H1 (cell line): ENCODE measurements around the gene GPANK1. TPM values are rescaled to one million over a fixed set of nuclear protein-coding genes. Genes with fewer than 3 reads are reported as not detected.

Experiments used
- CTCF ChIA-PET: fragments of 300-600 bp; sonication (Branson Sonifier 250); formaldehyde crosslinking; loops from one replicate; lab custom pipeline; 2021; ENCODE audit not compliant: partially characterized antibody; lab: Charles Lee
- POLR2A ChIA-PET: fragments of 300-600 bp; sonication (Branson Sonifier 250); formaldehyde crosslinking; loops from one replicate; lab custom pipeline; 2021; ENCODE audit warnings: inconsistent platforms; ENCODE audit not compliant: partially characterized antibody; lab: Charles Lee
- DNase-seq, 2 experiments: peaks; one replicate each; pipeline versions ENCODE4 v3.0.0 to v3.0.0-alpha.2; 2010 to 2022; ENCODE audit warnings: low spot score in 2 of 2, low read depth in 1 of 2, mixed read lengths in 1 of 2
- FAIRE-seq: peaks from 2 replicates; lab custom pipeline; 2011; peaks lifted over from hg19 to GRCh38; lab: Jason Lieb, UNC
- H2AFZ ChIP-seq: 2 replicates; pipeline ENCODE4 v1.8.1; 2012; ENCODE audit warnings: low read length, inconsistent platforms
- H2AK5ac ChIP-seq: 2 replicates; pipeline ENCODE4 v1.6.1; 2013; ENCODE audit warnings: low read depth, low read length
- H2BK120ac ChIP-seq: replicated peaks from 2 replicates; pipeline ENCODE3; 2013; ENCODE audit warnings: low read depth, low read length, inconsistent platforms
- H2BK12ac ChIP-seq: 2 replicates; pipeline ENCODE4 v1.6.1; 2013; ENCODE audit warnings: low read depth, low read length
- H2BK15ac ChIP-seq: 2 replicates; pipeline ENCODE4 v1.6.1; 2013; ENCODE audit warnings: low read length
- H2BK20ac ChIP-seq: 2 replicates; pipeline ENCODE4 v1.6.1; 2013; ENCODE audit warnings: low read length
- H2BK5ac ChIP-seq: 2 replicates; pipeline ENCODE4 v1.6.1; 2013; ENCODE audit warnings: low read depth, low read length
- H3K14ac ChIP-seq: 2 replicates; pipeline ENCODE4 v1.6.1; 2013; ENCODE audit warnings: inconsistent platforms; ENCODE audit not compliant: insufficient read length
- H3K18ac ChIP-seq: 2 replicates; pipeline ENCODE4 v1.6.1; 2013; ENCODE audit warnings: low read length; ENCODE audit errors: extremely low read depth
- H3K23ac ChIP-seq: 2 replicates; pipeline ENCODE4 v1.6.1; 2013; ENCODE audit warnings: inconsistent platforms; ENCODE audit not compliant: insufficient read length
- H3K23me2 ChIP-seq: 2 replicates; pipeline ENCODE4 v1.6.1; 2013; ENCODE audit warnings: low read depth, low read length
- H3K27ac ChIP-seq: 2 replicates; pipeline ENCODE4 v1.6.1; 2011; ENCODE audit warnings: low read depth, low read length, inconsistent platforms
- H3K27me3 ChIP-seq, 4 experiments: replicated peaks in 1 of 4; 1 replicate in 1 of 4; 2 replicates in 3 of 4; pipeline versions ENCODE4 v1.6.1 to v1.8.1; 2011 to 2013; ENCODE audit warnings: low read length in 3 of 4, mild to moderate bottlenecking in 3 of 4, inconsistent platforms in 2 of 4, mixed read lengths in 2 of 4, moderate library complexity in 1 of 4; ENCODE audit not compliant: control insufficient read depth in 3 of 4, insufficient read depth in 3 of 4; ENCODE audit errors: extremely low read depth in 1 of 4
- H3K36me3 ChIP-seq, 4 experiments: 2 replicates each; pipeline versions ENCODE4 v1.6.1 to v1.8.1; 2011 to 2013; ENCODE audit warnings: mild to moderate bottlenecking in 4 of 4, low read length in 3 of 4, moderate library complexity in 2 of 4, control low read depth in 1 of 4, inconsistent platforms in 1 of 4; ENCODE audit not compliant: insufficient read depth in 4 of 4, control insufficient read depth in 2 of 4
- H3K4ac ChIP-seq: replicated peaks from 2 replicates; pipeline ENCODE3; 2013; ENCODE audit warnings: low read length, low read depth, mixed read lengths, inconsistent platforms; ENCODE audit not compliant: insufficient read length
- H3K4me1 ChIP-seq, 4 experiments: replicated peaks in 1 of 4; 1 replicate in 1 of 4; 2 replicates in 3 of 4; pipeline versions ENCODE4 v1.6.1 to v1.8.1; 2011 to 2013; ENCODE audit warnings: low read length in 3 of 4, inconsistent platforms in 2 of 4, mixed read lengths in 1 of 4; ENCODE audit not compliant: insufficient read depth in 4 of 4, control insufficient read depth in 3 of 4
- H3K4me2 ChIP-seq, 2 experiments: 2 replicates each; pipeline versions ENCODE4 v1.6.1 to v1.8.1; 2011 to 2013; ENCODE audit warnings: low read depth in 2 of 2, low read length in 2 of 2, control low read depth in 1 of 2, inconsistent platforms in 1 of 2, mild to moderate bottlenecking in 1 of 2; ENCODE audit not compliant: insufficient read depth in 1 of 2
- H3K4me3 ChIP-seq, 4 experiments: fragments of 200-600, 300-600 bp in 1 of 4; sonication (generic), shearing (Covaris generic), sonication (Bioruptor Twin) in 1 of 4; 2 replicates each; pipeline versions ENCODE4 v1.5.1 to v1.8.1; 2011 to 2016; ENCODE audit warnings: low read length in 4 of 4, low read depth in 3 of 4, control low read depth in 2 of 4, inconsistent platforms in 2 of 4, mild to moderate bottlenecking in 2 of 4, mixed read lengths in 1 of 4, moderate library complexity in 1 of 4; ENCODE audit not compliant: insufficient read depth in 2 of 4; ENCODE audit errors: extremely low read depth in 1 of 4
- H3K56ac ChIP-seq: replicated peaks from 2 replicates; pipeline ENCODE3; 2013; ENCODE audit warnings: low read depth, mild to moderate bottlenecking, mixed read lengths, low read length, inconsistent platforms; ENCODE audit not compliant: insufficient read length
- H3K79me1 ChIP-seq: 2 replicates; pipeline ENCODE4 v1.6.1; 2013; ENCODE audit warnings: low read depth, low read length, control low read depth
- H3K79me2 ChIP-seq, 2 experiments: 2 replicates each; pipeline versions ENCODE4 v1.6.1 to v1.8.1; 2012 to 2013; ENCODE audit warnings: low read length in 2 of 2, mild to moderate bottlenecking in 2 of 2, inconsistent platforms in 1 of 2; ENCODE audit not compliant: insufficient read depth in 2 of 2, control insufficient read depth in 1 of 2
- H3K9ac ChIP-seq, 4 experiments: replicated peaks in 1 of 4; 1 replicate in 1 of 4; 2 replicates in 3 of 4; pipeline versions ENCODE4 v1.6.1 to v1.8.1; 2011 to 2013; ENCODE audit warnings: low read depth in 3 of 4, low read length in 3 of 4, control low read depth in 2 of 4, mild to moderate bottlenecking in 2 of 4, moderate library complexity in 2 of 4, inconsistent platforms in 1 of 4; ENCODE audit errors: extremely low read depth in 1 of 4
- H3K9me3 ChIP-seq, 2 experiments: 2 replicates each; pipeline versions ENCODE4 v1.6.1 to v1.8.1; 2012 to 2013; ENCODE audit warnings: mild to moderate bottlenecking in 2 of 2, moderate library complexity in 2 of 2, control low read depth in 1 of 2, inconsistent platforms in 1 of 2, low read depth in 1 of 2, low read length in 1 of 2, mixed read lengths in 1 of 2; ENCODE audit not compliant: insufficient read depth in 2 of 2
- H4K20me1 ChIP-seq, 2 experiments: replicated peaks in 1 of 2; 2 replicates each; pipeline versions ENCODE3 to v1.8.1; 2011 to 2013; ENCODE audit warnings: inconsistent platforms in 2 of 2, low read length in 2 of 2, mild to moderate bottlenecking in 1 of 2; ENCODE audit not compliant: insufficient read depth in 2 of 2, control insufficient read depth in 1 of 2
- H4K5ac ChIP-seq: 2 replicates; pipeline ENCODE4 v1.6.1; 2013; ENCODE audit warnings: low read length, low read depth, mixed read lengths, inconsistent platforms; ENCODE audit not compliant: insufficient read length
- H4K8ac ChIP-seq: 2 replicates; pipeline ENCODE4 v1.8.0; 2013; ENCODE audit warnings: mild to moderate bottlenecking, moderate library complexity, low read length, inconsistent platforms; ENCODE audit not compliant: insufficient read depth; ENCODE audit errors: extremely low read depth
- H4K91ac ChIP-seq: replicated peaks from 2 replicates; pipeline ENCODE3; 2013; ENCODE audit warnings: low read length, mixed read lengths, inconsistent platforms; ENCODE audit not compliant: insufficient read length
- CHD2 ChIP-seq: IDR thresholded peaks from 2 replicates; pipeline ENCODE4 v1.6.1; 2012; ENCODE audit warnings: low read length, improper control_type of control experiment
- GABPA ChIP-seq: IDR thresholded peaks from 2 replicates; pipeline ENCODE4 v1.6.1; 2011; ENCODE audit warnings: mild to moderate bottlenecking, low read length, moderate library complexity, borderline replicate concordance; ENCODE audit not compliant: insufficient read depth
- HDAC6 ChIP-seq: IDR thresholded peaks from one replicate; pipeline ENCODE4 v1.7.1; 2012; ENCODE audit warnings: low read depth, mild to moderate bottlenecking, inconsistent platforms, low read length, moderate library complexity
- POLR2A ChIP-seq, 2 experiments: IDR thresholded peaks; 1 replicate in 1 of 2; 2 replicates in 1 of 2; pipeline ENCODE4 v1.6.1; 2011; ENCODE audit warnings: low read depth in 2 of 2, low read length in 2 of 2, mild to moderate bottlenecking in 2 of 2; ENCODE audit errors: control extremely low read depth in 1 of 2
- POU5F1 ChIP-seq: IDR thresholded peaks from 2 replicates; pipeline ENCODE4 v1.6.1; 2011; ENCODE audit warnings: low read depth, mild to moderate bottlenecking, low read length, moderate library complexity
- SAP30 ChIP-seq: fragments of 300-600 bp; sonication (generic); IDR thresholded peaks from 2 replicates; pipeline ENCODE4 v1.7.1; 2012; ENCODE audit warnings: low read length, moderate library complexity, mild to moderate bottlenecking, inconsistent platforms; ENCODE audit not compliant: insufficient read depth, insufficient replicate concordance
- SIRT6 ChIP-seq: IDR thresholded peaks from one replicate; pipeline ENCODE4 v1.7.1; 2012; ENCODE audit warnings: low read length, inconsistent platforms
- SRF ChIP-seq: IDR thresholded peaks from 2 replicates; pipeline ENCODE4 v1.6.1; 2011; ENCODE audit warnings: mild to moderate bottlenecking, low read depth, low read length, moderate library complexity
- TCF12 ChIP-seq: IDR thresholded peaks from 2 replicates; pipeline ENCODE4 v1.6.1; 2011; ENCODE audit warnings: low read depth, mild to moderate bottlenecking, low read length
- WGBS, 2 experiments: shearing (Covaris generic) in 1 of 2; methylation state at CpG; one replicate each; pipeline versions ENCODE4 v1.1.6 to v1.1.7; 2013 to 2015; ENCODE audit warnings: low lambda C conversion rate in 2 of 2, mixed read lengths in 2 of 2, inconsistent platforms in 1 of 2, low coverage in 1 of 2, missing lambda C conversion rate in 1 of 2; ENCODE audit not compliant: insufficient replicate concordance in 2 of 2, insufficient coverage in 1 of 2, insufficient read length in 1 of 2; ENCODE audit errors: extremely low coverage in 1 of 2, missing lambda C conversion rate in 1 of 2; 5-methylcytosine and 5-hydroxymethylcytosine counted together
- polyA plus RNA-seq, 7 experiments: library from polyadenylated mRNA; depleted of rRNA in 3 of 7; stranded (reverse) in 5 of 7; unstranded in 2 of 7; fragments of >200 nt in 5 of 7; fragments of 200-250 nt in 2 of 7; gene quantifications; 1 replicate in 5 of 7; 2 replicates in 1 of 7; 4 replicates in 1 of 7; pipeline versions ENCODE4 v1.2.1 to v1.2.3, GENCODE V29; 2011 to 2013; ENCODE audit warnings: missing spikeins in 2 of 7, mixed read lengths in 2 of 7
- total RNA-seq: library from RNA; stranded (reverse); fragmentation: NEBNext Ultra II Directional; extraction: Animal tissue kit (Norgen Biotek cat#: 25700); gene quantifications from 2 replicates; pipeline ENCODE4 v1.2.1, GENCODE V29; 2021
- TF ChIP-seq, protein P1 (sequence below), 3 experiments: IDR thresholded peaks; 1 replicate in 2 of 3; 2 replicates in 1 of 3; pipeline versions ENCODE4 v1.5.1 to v1.6.1; 2011; ENCODE audit warnings: low read length in 3 of 3, mild to moderate bottlenecking in 3 of 3, inconsistent platforms in 2 of 3, low read depth in 1 of 3, moderate library complexity in 1 of 3; ENCODE audit not compliant: insufficient read depth in 1 of 3; ENCODE audit errors: control extremely low read depth in 1 of 3
- TF ChIP-seq, protein P2 (sequence below): IDR thresholded peaks from 2 replicates; pipeline ENCODE4 v1.6.1; 2012; ENCODE audit warnings: inconsistent platforms

GPANK1 gene
- total and polyA plus RNA-seq, 2 of the 8 experiments (the other 6 are each of a cell fraction or from before 2014, with no cell fraction given): 24.5 to 30.2 TPM

DNA sequence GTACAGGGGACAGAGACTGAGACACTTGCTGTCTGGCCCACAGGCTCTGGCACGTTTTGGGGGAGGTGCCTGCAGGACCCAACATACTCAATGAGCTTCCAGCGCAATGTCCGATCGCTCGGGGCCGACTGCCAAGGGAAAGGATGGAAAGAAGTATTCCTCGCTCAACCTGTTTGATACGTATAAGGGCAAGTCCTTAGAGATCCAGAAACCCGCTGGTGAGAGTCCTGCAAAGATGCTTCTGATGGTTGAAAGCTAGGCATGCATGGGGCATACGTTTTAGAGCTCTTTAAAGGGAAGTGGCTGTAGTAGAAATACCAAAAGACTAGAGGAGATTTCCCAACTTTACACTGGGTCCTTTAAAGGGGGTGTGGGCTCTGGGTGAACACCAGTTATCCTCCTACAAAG lies 42.1 kb downstream of the GPANK1 start:
- Histone ChIP-seq H3K27me3 (no peaks in the 10 kb centered on the region), H4K91ac (no peak overlapping the region), H2BK12ac (no peak overlapping the region), H4K8ac (no peak overlapping the region), H3K4me3 (peak overlapping the region; percentile 88 to 98 (median 98); a peak in 5 of 8 replicates), H3K79me2 (peaks cover 24 to 46% of the 10 kb centered on the region in 2 experiments), H3K9ac (peak overlapping the region in 2 of 4 experiments; percentile 34 to 75; a peak in 3 of 7 replicates), H3K79me1 (peaks cover 15% of the 10 kb centered on the region; the same call in 1 of the 2 replicates), H3K23ac (no peak overlapping the region), H2AK5ac (no peak overlapping the region), H3K4me2 (peak overlapping the region; percentile 81 to 93), H3K18ac (no peak overlapping the region), H4K20me1 (peaks cover 4 to 18% of the 10 kb centered on the region in 2 experiments), H3K36me3 (peaks cover 45 to 59% (median 48%) of the 10 kb centered on the region in 4 experiments), H3K27ac (peak overlapping the region; percentile 10; the same call in 1 of the 2 replicates), H2BK5ac (no peak overlapping the region), H2AFZ (no peak overlapping the region), H4K5ac (no peak overlapping the region), H2BK120ac (no peak overlapping the region), H3K4ac (no peak overlapping the region), H3K9me3 (no peaks in the 10 kb centered on the region), H3K23me2 (peaks cover 5% of the 10 kb centered on the region; the same call in 1 of the 2 replicates), H2BK15ac (no peak overlapping the region), H3K56ac (no peak overlapping the region), H3K14ac (no peak overlapping the region), H2BK20ac (no peak overlapping the region), H3K4me1 (peaks cover 0 to 2% (median 0%) of the 10 kb centered on the region in 4 experiments; a peak in 1 of 7 replicates)
- no peak for FAIRE-seq
- ChIA-PET CTCF (interaction anchor here (0.5 to 2.7 kb wide), 12 partner anchors 12 to 76 kb away, joined by 3 to 10 read pairs (median 5); partner anchors contain the start of genes ATP6V1G2, BAG6, LST1 and NFKBIL1), POLR2A (interaction anchor here (0.8 to 34.9 kb wide), 18 partner anchors 7 to 349 kb away, joined by 3 to 883 read pairs (median 5); partner anchors contain the start of genes APOM, ATP6V1G2, BAG6 and C6orf47)
- DNase-seq: no peak
- WGBS, 2 experiments: 85% methylated on average over 10 of the region's 10 CpGs; no CpG with 5 or more reads in 1 of the 2 experiments
- TF ChIP-seq SAP30 (no peak), POLR2A (IDR thresholded peaks at IDR 0.05; ENCODE audit: control extremely low read depth in 1 of 2, low read depth in 2 of 2, low read length in 2 of 2) (no peak; a peak in 1 of 3 replicates), TCF12 (no peak), GABPA (no peak), HDAC6 (no peak), SRF (no peak), CHD2 (no peak), SIRT6 (no peak), POU5F1 (no peak)
- TF ChIP-seq, protein P1, sequence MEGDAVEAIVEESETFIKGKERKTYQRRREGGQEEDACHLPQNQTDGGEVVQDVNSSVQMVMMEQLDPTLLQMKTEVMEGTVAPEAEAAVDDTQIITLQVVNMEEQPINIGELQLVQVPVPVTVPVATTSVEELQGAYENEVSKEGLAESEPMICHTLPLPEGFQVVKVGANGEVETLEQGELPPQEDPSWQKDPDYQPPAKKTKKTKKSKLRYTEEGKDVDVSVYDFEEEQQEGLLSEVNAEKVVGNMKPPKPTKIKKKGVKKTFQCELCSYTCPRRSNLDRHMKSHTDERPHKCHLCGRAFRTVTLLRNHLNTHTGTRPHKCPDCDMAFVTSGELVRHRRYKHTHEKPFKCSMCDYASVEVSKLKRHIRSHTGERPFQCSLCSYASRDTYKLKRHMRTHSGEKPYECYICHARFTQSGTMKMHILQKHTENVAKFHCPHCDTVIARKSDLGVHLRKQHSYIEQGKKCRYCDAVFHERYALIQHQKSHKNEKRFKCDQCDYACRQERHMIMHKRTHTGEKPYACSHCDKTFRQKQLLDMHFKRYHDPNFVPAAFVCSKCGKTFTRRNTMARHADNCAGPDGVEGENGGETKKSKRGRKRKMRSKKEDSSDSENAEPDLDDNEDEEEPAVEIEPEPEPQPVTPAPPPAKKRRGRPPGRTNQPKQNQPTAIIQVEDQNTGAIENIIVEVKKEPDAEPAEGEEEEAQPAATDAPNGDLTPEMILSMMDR (IDR thresholded peaks at IDR 0.05; ENCODE audit: control extremely low read depth in 1 of 3, insufficient read depth in 1 of 3, low read depth in 1 of 3, low read length in 3 of 3): no peak
- TF ChIP-seq, protein P2, sequence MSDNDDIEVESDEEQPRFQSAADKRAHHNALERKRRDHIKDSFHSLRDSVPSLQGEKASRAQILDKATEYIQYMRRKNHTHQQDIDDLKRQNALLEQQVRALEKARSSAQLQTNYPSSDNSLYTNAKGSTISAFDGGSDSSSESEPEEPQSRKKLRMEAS: no peak
